ENCODE measurements around the gene ATRN.

The ATRN gene

GRCh38 chr20:3560162-3560561 lies 89.3 kb downstream of the ATRN start:
- Histone ChIP-seq H4K20me1 (ENCODE audit: insufficient read depth, low read length, poor library complexity, severe bottlenecking) (no peaks in the 10 kb centered on the region), H3K4me3 (ENCODE audit: low read length, poor library complexity, severe bottlenecking) (no peak overlapping the region), H3K27me3 (ENCODE audit: insufficient read depth, low read length, poor library complexity, severe bottlenecking) (no peaks in the 10 kb centered on the region), H3K36me3 (ENCODE audit: insufficient read depth, low read length) (peaks cover 14% of the 10 kb centered on the region; the same call in 1 of the 2 replicates), H3F3A (ENCODE audit: low read depth) (no peaks in the 10 kb centered on the region), H3K4me1 (ENCODE audit: insufficient read depth, low read length, poor library complexity, severe bottlenecking) (no peaks in the 10 kb centered on the region), H3K79me2 (ENCODE audit: insufficient read depth, low read length) (no peaks in the 10 kb centered on the region), H3K9me2 (replicated peaks; ENCODE audit: low read depth, low read length) (no peaks in the 10 kb centered on the region), H3K4me2 (ENCODE audit: low read depth, low read length, poor library complexity, severe bottlenecking) (no peak overlapping the region), H3K9ac (ENCODE audit: low read depth, low read length, poor library complexity, severe bottlenecking) (no peak overlapping the region), H3K9me3 (ENCODE audit: insufficient read depth, low read depth, low read length) (no peaks in the 10 kb centered on the region), H2AFZ (ENCODE audit: low read length) (no peak overlapping the region)
- TF ChIP-seq CTCF (conservative IDR thresholded peaks at IDR 0.05; ENCODE audit: low read length) (no peak), EZH2phosphoT487 (IDR thresholded peaks at IDR 0.05; ENCODE audit: borderline replicate concordance) (no peak)

GRCh38 chr20:3560578-3560977 lies 89.8 kb downstream of the ATRN start:
- no peak overlapping the region for H3K4me3 ChIP-seq (ENCODE audit: low read length, poor library complexity, severe bottlenecking)
- H3K27me3 ChIP-seq (ENCODE audit: insufficient read depth, low read length, poor library complexity, severe bottlenecking), result no peaks in the 10 kb centered on the region
- no peak overlapping the region for H3K9ac ChIP-seq (ENCODE audit: low read depth, low read length, poor library complexity, severe bottlenecking)
- no peaks in the 10 kb centered on the region for H3F3A ChIP-seq (ENCODE audit: low read depth)
- H3K36me3 ChIP-seq (ENCODE audit: insufficient read depth, low read length), result peaks cover 17% of the 10 kb centered on the region; the same call in 1 of the 2 replicates
- H3K4me1 ChIP-seq (ENCODE audit: insufficient read depth, low read length, poor library complexity, severe bottlenecking), result no peaks in the 10 kb centered on the region
- TF ChIP-seq EZH2phosphoT487 (IDR thresholded peaks at IDR 0.05; ENCODE audit: borderline replicate concordance), result no peak
- TF ChIP-seq CTCF (conservative IDR thresholded peaks at IDR 0.05; ENCODE audit: low read length), result no peak
- no peaks in the 10 kb centered on the region for H3K9me2 ChIP-seq (replicated peaks; ENCODE audit: low read depth, low read length)
- H3K79me2 ChIP-seq (ENCODE audit: insufficient read depth, low read length), result no peaks in the 10 kb centered on the region
- no peak overlapping the region for H3K4me2 ChIP-seq (ENCODE audit: low read depth, low read length, poor library complexity, severe bottlenecking)
- H3K9me3 ChIP-seq (ENCODE audit: insufficient read depth, low read depth, low read length), result no peaks in the 10 kb centered on the region
- H2AFZ ChIP-seq (ENCODE audit: low read length), result no peak overlapping the region
- no peaks in the 10 kb centered on the region for H4K20me1 ChIP-seq (ENCODE audit: insufficient read depth, low read length, poor library complexity, severe bottlenecking)

GRCh38 chr20:3563133-3563532 lies 92.3 kb downstream of the ATRN start:
- Histone ChIP-seq H3K27me3 (ENCODE audit: insufficient read depth, low read length, poor library complexity, severe bottlenecking) (no peaks in the 10 kb centered on the region), H4K20me1 (ENCODE audit: insufficient read depth, low read length, poor library complexity, severe bottlenecking) (no peaks in the 10 kb centered on the region), H2AFZ (ENCODE audit: low read length) (no peak overlapping the region), H3K79me2 (ENCODE audit: insufficient read depth, low read length) (no peaks in the 10 kb centered on the region), H3K9me3 (ENCODE audit: insufficient read depth, low read depth, low read length) (no peaks in the 10 kb centered on the region), H3K4me2 (ENCODE audit: low read depth, low read length, poor library complexity, severe bottlenecking) (no peak overlapping the region), H3K9me2 (replicated peaks; ENCODE audit: low read depth, low read length) (no peaks in the 10 kb centered on the region), H3K4me1 (ENCODE audit: insufficient read depth, low read length, poor library complexity, severe bottlenecking) (no peaks in the 10 kb centered on the region), H3F3A (ENCODE audit: low read depth) (no peaks in the 10 kb centered on the region), H3K9ac (ENCODE audit: low read depth, low read length, poor library complexity, severe bottlenecking) (no peak overlapping the region), H3K36me3 (ENCODE audit: insufficient read depth, low read length) (peaks cover 17% of the 10 kb centered on the region; the same call in 1 of the 2 replicates), H3K4me3 (ENCODE audit: low read length, poor library complexity, severe bottlenecking) (no peak overlapping the region)
- TF ChIP-seq EZH2phosphoT487 (IDR thresholded peaks at IDR 0.05; ENCODE audit: borderline replicate concordance) (no peak), CTCF (conservative IDR thresholded peaks at IDR 0.05; ENCODE audit: low read length) (no peak)

Data from Loucy (cell line).